ENCODE measurements around the gene ANKRD10.

Gene ANKRD10

GRCh38 chr13:110944968-110945927, 30.4 kb upstream of the ANKRD10 start:
- no peak for DNase-seq (ENCODE audit: low read depth)

GRCh38 chr13:110944121-110944967, 29.5 kb upstream of the ANKRD10 start:
- DNase-seq (ENCODE audit: low read depth): no peak

- no peak for DNase-seq (ENCODE audit: low read depth)
These were observed 27.5 kb upstream of the ANKRD10 start for GRCh38 chr13:110942248-110942981.

GRCh38 chr13:110938662-110939421, 24.0 kb upstream of the ANKRD10 start:
- DNase-seq (ENCODE audit: low read depth): no peak

- no peak for DNase-seq (ENCODE audit: low read depth)
These were observed 22.8 kb upstream of the ANKRD10 start for GRCh38 chr13:110937511-110938285.

- no peak for DNase-seq (ENCODE audit: low read depth)
These were observed 21.6 kb upstream of the ANKRD10 start for GRCh38 chr13:110936519-110936918.

- no peak for DNase-seq (ENCODE audit: low read depth)
These were observed 17.7 kb upstream of the ANKRD10 start for GRCh38 chr13:110932588-110932987.

GRCh38 chr13:110929104-110929777, 14.4 kb upstream of the ANKRD10 start:
- DNase-seq (ENCODE audit: low read depth): no peak

GRCh38 chr13:110925023-110925612, 10.2 kb upstream of the ANKRD10 start:
- DNase-seq (ENCODE audit: low read depth): no peak

GRCh38 chr13:110924639-110924934, 9.7 kb upstream of the ANKRD10 start:
- no peak for DNase-seq (ENCODE audit: low read depth)

- DNase-seq (ENCODE audit: low read depth): no peak
These were observed 9.1 kb upstream of the ANKRD10 start for GRCh38 chr13:110923777-110924638.

- no peak for DNase-seq (ENCODE audit: low read depth)
These were observed 8.2 kb upstream of the ANKRD10 start for GRCh38 chr13:110923086-110923485.

GRCh38 chr13:110922506-110922905, 7.6 kb upstream of the ANKRD10 start:
- no peak for DNase-seq (ENCODE audit: low read depth)

GRCh38 chr13:110921695-110922094, 6.8 kb upstream of the ANKRD10 start:
- DNase-seq (ENCODE audit: low read depth): no peak

- DNase-seq (ENCODE audit: low read depth): no peak
These were observed 6.3 kb upstream of the ANKRD10 start for GRCh38 chr13:110921209-110921608.

- DNase-seq (ENCODE audit: low read depth): no peak
These were observed 5.2 kb upstream of the ANKRD10 start for GRCh38 chr13:110920038-110920437.

GRCh38 chr13:110916301-110917142, 1.7 kb upstream of the ANKRD10 start:
- DNase-seq (ENCODE audit: low read depth): no peak

GRCh38 chr13:110915874-110916206, 971 bp upstream of the ANKRD10 start:
- DNase-seq (ENCODE audit: low read depth): no peak

All from activated gamma-delta T cell treated with anti-CD3 and anti-CD28 coated beads, Interleukin-2, amount 50 U/mL, for 16 hours (primary cell).